Measurements from ENCODE around the gene PCK2.
A peak's percentile ranks its signal among the peaks of the same experiment; 100 is the strongest.

PCK2 gene

DNA sequence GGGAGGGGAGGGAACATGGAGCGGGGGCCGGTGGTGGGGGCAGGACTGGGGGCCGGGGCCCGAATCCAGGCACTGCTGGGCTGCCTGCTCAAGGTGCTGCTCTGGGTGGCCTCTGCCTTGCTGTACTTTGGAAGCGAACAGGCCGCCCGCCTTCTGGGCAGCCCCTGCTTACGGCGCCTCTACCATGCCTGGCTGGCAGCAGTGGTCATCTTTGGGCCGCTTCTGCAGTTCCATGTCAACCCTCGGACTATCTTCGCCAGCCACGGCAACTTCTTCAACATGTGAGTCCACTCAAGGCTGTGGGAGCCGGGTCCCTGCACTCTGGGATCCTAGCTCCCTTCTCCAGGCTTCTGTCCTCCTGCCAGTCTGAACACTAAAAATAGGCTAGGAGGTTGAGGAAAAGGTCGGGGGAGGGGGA lies 37.4 kb downstream of the PCK2 start:
- H3K9me3 ChIP-seq = no peaks in the 10 kb centered on the region
- peaks cover 5% of the 10 kb centered on the region for H3K4me1 ChIP-seq
- DNase-seq (ENCODE audit: low spot score in 2 of 2) = no peak
- H3K4me3 ChIP-seq = no peak overlapping the region
- in situ Hi-C loops (cut with MboI; ENCODE audit: low sequenced_read_pairs) = no loop called here
- H3K27me3 ChIP-seq (ENCODE audit: low read depth) = no peaks in the 10 kb centered on the region
- H3K36me3 ChIP-seq (replicated peaks) = no peaks in the 10 kb centered on the region

DNA sequence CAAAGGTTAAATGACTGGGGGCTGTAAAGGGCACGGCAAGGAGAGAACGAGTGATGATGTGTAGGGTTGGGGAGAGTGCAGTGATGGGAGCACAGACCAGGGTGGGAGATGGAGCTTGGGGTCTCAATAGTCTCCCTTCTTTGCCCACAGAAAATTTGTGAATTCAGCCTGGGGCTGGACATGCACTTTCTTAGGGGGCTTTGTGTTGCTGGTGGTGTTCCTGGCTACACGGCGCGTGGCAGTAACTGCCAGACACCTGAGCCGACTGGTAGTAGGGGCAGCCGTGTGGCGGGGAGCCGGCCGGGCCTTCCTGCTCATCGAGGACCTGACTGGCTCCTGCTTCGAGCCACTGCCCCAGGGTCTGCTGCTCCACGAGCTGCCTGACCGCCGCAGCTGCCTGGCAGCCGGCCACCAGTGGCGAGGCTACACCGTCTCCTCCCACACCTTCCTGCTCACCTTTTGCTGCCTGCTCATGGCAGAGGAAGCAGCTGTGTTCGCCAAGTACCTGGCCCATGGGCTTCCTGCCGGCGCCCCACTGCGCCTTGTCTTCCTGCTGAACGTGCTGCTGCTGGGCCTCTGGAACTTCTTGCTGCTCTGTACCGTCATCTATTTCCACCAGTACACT lies 38.1 kb downstream of the PCK2 start:
- DNase-seq (ENCODE audit: low spot score in 2 of 2) = no peak

DNA sequence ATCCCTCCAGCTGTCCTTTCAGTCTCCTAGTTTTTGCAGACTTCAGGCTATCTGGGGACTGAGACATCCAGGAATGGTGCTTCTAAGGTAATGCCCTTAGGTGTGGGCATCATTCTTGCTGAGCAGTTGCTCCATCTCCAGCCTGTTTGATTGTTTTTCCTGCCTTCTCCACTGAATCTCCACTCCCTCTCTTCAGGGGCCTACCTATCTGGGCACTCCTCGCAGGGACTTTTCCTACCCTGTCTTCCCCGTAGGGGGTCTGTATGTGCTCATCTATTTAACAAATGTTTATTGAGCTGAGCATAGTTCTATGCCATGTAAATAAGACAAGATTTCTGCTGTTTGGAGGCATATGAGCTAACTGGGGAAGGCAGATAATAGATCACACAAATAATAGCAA lies 38.9 kb downstream of the PCK2 start:
- H3K9me3 ChIP-seq = no peaks in the 10 kb centered on the region
- H3K4me3 ChIP-seq = no peak overlapping the region
- in situ Hi-C loops (cut with MboI; ENCODE audit: low sequenced_read_pairs) = no loop called here
- peaks cover 13% of the 10 kb centered on the region for H3K4me1 ChIP-seq
- no peak for DNase-seq (ENCODE audit: low spot score in 2 of 2)
- peaks cover 9% of the 10 kb centered on the region for H3K36me3 ChIP-seq (replicated peaks)
- H3K27me3 ChIP-seq (ENCODE audit: low read depth) = no peaks in the 10 kb centered on the region

More for the DNA sequence above, 38.1 kb downstream of the PCK2 start:
- Histone ChIP-seq H3K36me3 (replicated peaks) (peaks cover 3% of the 10 kb centered on the region; the same call in 1 of the 2 replicates), H3K4me3 (no peak overlapping the region), H3K9me3 (no peaks in the 10 kb centered on the region), H3K27me3 (ENCODE audit: low read depth) (no peaks in the 10 kb centered on the region), H3K4me1 (peaks cover 11% of the 10 kb centered on the region)
- in situ Hi-C loops (cut with MboI; ENCODE audit: low sequenced_read_pairs) = no loop called here

DNA sequence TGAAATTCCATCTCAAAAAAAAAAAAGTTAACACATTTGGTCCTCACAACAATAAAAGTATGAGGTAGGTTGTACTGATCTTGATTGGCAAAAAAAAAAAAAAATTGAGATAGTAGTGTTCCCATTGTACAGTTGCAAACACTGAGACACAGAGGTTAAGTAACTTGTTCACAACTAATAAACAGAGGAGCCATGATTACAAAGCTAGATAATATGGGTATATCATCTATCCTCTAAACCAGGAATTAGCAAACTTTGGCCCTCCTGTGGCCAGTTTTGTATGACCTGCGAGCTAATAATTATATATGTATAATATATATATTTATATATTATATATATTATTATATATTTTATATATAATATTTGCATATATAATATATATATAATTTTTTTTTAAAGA lies 39.6 kb downstream of the PCK2 start:
- Histone ChIP-seq H3K4me3 (no peak overlapping the region), H3K4me1 (peaks cover 13% of the 10 kb centered on the region), H3K9me3 (no peaks in the 10 kb centered on the region), H3K27me3 (ENCODE audit: low read depth) (no peaks in the 10 kb centered on the region), H3K36me3 (replicated peaks) (peaks cover 17% of the 10 kb centered on the region)
- in situ Hi-C loops (cut with MboI; ENCODE audit: low sequenced_read_pairs) = no loop called here
- DNase-seq (ENCODE audit: low spot score in 2 of 2) = no peak

DNA sequence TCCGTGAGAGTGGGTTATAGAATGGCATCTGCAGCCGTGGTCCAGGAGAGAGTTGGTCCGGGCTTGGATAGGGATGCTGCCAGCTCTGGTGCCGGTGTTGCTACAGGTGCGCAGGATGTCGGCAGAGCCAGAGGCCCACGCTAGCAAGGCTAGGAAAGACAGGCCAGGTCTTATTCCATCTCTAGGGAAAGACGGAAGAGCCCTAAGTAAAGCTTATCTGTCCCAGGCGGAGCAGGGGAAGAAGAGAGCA lies 41.4 kb downstream of the PCK2 start:
- Histone ChIP-seq H3K27me3 (ENCODE audit: low read depth) (no peaks in the 10 kb centered on the region), H3K36me3 (replicated peaks) (peaks cover 30% of the 10 kb centered on the region), H3K4me1 (peaks cover 21% of the 10 kb centered on the region), H3K4me3 (peak overlapping the region; percentile 82), H3K9me3 (no peaks in the 10 kb centered on the region)
- DNase-seq (ENCODE audit: low spot score in 2 of 2) = no peak
- in situ Hi-C loops (cut with MboI; ENCODE audit: low sequenced_read_pairs) = no loop called here

DNA sequence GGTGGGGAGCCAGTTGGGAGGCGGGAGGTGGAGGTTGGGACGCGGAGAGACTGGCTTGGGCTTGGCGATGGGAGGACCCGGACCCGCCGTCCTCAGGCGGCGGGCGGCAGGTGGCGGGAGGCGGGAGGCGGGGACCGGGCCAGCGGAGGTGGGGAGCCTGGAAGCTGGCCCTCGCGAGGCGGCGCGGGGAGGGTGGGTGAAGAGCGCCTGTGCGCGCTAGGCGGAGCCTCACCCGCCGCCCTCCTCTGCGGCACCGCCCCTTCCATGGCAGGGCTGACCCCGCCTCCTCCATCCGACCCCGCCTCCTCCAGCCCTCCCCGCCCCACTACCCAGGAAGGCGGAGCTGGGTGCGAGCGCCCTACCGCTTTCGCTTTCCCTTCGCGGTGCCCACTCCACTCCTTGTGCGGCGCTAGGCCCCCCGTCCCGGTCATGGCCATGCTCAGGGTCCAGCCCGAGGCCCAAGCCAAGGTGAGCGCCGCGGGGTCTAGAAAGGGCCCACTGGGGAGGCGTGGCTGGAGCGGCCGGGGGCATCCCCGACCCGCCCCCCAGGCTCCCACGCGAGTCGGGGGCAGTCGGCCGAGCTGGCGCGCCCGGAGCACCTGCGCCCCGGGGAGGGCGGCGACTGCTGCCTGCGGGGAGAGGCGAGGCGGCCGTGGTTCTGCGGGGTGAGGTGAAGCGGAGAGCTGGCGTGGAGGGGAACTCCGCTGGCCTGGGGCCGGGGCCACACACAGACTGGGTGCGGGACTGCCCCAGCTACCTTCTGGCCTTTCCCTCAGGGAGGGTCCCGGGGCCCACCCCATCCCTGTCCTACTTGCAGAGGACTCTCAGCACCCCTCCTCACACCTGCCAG lies 41.9 kb downstream of the PCK2 start, which contains the start of gene PSME1:
PSME1 (plus strand) TSS at position 361 of the 850 bp plus-strand sequence; CDS start at position 430, 69 bp downstream.
- Histone ChIP-seq H3K9me3 (no peaks in the 10 kb centered on the region), H3K4me1 (peaks cover 21% of the 10 kb centered on the region), H3K27me3 (ENCODE audit: low read depth) (no peaks in the 10 kb centered on the region), H3K36me3 (replicated peaks) (peaks cover 30% of the 10 kb centered on the region), H3K4me3 (peak within 1 kb of the TSS; percentile 82)
- peak; percentile 81 to 95 for DNase-seq (ENCODE audit: low spot score in 2 of 2)
- in situ Hi-C loops (cut with MboI; ENCODE audit: low sequenced_read_pairs) = no loop called here

DNA sequence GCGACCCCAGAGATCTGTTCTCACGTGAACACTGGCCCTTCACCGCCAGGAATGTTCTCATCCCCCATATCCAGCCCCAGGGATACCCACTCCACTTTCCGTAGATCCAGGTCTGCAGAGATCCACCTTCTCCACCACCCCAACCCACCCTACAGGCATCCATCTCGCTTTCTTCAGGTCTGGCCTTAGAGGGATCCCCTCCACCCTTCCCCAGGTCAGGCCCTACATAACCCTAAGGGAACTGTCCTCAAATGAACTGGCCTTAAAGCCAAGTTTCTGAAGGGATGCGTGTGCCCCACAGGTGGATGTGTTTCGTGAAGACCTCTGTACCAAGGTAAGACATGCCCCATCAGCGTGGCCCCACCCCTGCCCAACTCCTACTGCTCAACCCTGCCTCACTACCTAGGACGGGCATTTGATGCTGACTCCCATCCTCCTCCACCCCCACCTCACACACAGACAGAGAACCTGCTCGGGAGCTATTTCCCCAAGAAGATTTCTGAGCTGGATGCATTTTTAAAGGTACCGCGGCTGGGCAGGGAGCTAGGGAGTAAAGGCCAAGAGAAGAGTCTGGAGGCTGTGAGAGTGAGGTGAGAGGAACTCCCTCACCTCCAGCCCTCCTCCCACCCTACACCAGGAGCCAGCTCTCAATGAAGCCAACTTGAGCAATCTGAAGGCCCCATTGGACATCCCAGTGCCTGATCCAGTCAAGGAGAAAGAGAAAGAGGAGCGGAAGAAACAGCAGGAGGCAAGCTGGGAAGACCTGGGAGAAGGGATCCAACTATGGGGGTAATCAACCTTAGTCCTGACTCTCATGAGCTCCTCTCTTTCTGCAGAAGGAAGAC lies 42.8 kb downstream of the PCK2 start:
- Histone ChIP-seq H3K4me1 (peaks cover 21% of the 10 kb centered on the region), H3K9me3 (no peaks in the 10 kb centered on the region), H3K36me3 (replicated peaks) (peaks cover 30% of the 10 kb centered on the region), H3K27me3 (ENCODE audit: low read depth) (no peaks in the 10 kb centered on the region), H3K4me3 (peak overlapping the region; percentile 82)
- in situ Hi-C loops (cut with MboI; ENCODE audit: low sequenced_read_pairs) = no loop called here
- DNase-seq (ENCODE audit: low spot score in 2 of 2) = no peak

DNA sequence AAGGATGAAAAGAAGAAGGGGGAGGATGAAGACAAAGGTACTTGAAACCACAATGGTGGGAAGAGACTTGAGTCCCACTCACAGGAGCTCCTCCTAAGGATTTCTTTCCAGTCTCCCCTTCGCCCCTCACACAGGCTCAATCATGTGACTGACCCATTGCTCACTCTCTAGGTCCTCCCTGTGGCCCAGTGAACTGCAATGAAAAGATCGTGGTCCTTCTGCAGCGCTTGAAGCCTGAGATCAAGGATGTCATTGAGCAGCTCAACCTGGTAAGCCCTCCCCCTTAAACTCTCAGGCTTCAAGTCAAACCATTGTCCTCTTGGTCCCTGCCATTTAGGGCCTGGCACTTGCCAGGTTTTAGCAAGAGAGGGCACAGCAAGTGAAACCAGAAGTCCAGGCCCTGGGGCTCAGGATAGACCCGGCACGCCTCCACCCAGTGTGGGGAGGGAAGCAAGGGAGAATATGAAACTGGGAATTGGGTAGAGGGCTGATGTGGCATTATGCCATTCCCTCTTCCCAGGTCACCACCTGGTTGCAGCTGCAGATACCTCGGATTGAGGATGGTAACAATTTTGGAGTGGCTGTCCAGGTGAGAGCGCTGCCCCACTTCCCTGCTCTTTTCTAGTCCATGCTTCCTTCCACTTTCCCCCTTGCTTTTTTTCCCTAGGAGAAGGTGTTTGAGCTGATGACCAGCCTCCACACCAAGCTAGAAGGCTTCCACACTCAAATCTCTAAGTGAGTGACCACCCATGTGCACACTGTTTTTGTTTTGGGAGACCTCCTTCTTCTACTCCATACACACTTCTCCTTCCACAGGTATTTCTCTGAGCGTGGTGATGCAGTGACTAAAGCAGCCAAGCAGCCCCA lies 43.7 kb downstream of the PCK2 start:
- H3K9me3 ChIP-seq = no peaks in the 10 kb centered on the region
- peaks cover 30% of the 10 kb centered on the region for H3K36me3 ChIP-seq (replicated peaks)
- no peak overlapping the region; the same call in 1 of the 2 replicates for H3K4me3 ChIP-seq
- H3K27me3 ChIP-seq (ENCODE audit: low read depth) = no peaks in the 10 kb centered on the region
- in situ Hi-C loops (cut with MboI; ENCODE audit: low sequenced_read_pairs) = no loop called here
- peaks cover 21% of the 10 kb centered on the region for H3K4me1 ChIP-seq
- no peak for DNase-seq (ENCODE audit: low spot score in 2 of 2)

DNA sequence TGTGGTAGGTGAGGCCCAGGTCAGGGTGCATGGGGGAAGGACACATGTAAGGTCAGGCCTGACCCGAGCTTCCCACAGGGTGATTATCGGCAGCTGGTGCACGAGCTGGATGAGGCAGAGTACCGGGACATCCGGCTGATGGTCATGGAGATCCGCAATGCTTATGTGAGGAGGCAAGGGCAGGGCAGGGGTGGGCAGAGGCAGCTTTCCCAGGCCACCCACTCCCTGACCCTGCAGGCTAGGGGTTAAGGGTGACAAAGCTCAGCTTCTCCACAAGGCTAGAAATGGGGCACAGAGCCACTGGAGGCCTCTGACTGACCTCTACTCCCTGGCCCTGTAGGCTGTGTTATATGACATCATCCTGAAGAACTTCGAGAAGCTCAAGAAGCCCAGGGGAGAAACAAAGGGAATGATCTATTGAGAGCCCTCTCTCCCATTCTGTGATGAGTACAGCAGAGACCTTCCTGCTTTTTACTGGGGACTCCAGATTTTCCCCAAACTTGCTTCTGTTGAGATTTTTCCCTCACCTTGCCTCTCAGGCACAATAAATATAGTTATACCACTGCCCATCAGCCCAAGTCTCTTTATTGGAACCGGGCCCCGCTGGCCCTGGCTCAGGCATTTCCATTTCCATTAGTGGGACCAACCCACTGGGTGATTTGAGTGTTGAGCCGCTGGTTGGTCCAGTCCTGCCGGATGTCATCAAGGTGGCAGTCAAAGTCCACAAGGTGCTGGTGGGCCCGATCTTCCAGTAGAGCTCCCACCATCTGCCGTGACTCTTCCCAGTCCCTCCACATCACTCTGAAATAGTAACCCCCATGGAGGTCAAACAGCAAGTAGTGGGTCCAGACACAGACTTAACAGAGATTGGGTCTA lies 44.5 kb downstream of the PCK2 start:
- Histone ChIP-seq H3K4me3 (no peak overlapping the region), H3K4me1 (peaks cover 21% of the 10 kb centered on the region), H3K36me3 (replicated peaks) (peaks cover 30% of the 10 kb centered on the region), H3K9me3 (no peaks in the 10 kb centered on the region), H3K27me3 (ENCODE audit: low read depth) (no peaks in the 10 kb centered on the region)
- no peak for DNase-seq (ENCODE audit: low spot score in 2 of 2)
- in situ Hi-C loops (cut with MboI; ENCODE audit: low sequenced_read_pairs) = no loop called here

DNA sequence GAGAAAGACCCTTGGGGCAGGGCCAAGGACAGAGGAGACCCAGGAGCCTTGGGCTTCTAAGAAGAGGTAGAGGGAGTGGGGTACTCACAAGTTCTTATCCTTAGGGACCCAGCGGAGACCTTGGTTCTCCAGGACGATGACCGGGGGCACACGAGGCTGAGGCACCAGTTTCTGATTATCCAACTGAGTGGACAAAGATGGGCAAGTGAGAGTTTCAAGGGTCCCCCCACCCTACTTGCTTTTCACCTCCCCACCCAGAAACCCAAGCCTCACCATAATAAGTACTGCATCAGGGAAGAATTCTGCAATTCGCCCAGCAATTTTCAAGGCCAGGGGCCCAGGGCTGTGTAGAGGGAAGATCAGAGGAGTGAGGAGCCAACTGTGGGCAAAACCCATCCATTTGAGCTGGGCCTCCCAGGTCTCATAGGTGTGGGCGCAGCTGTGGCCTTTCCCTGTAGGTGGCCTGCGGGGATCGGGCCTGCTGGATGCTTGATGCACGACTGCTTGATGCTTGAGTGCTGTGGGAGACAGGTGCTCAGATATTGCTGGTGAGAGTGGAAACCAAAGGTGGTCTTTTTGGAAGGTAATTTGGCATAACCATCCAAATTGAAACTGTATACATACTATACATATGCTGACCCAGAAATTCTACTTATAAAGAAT lies 45.3 kb downstream of the PCK2 start:
- in situ Hi-C loops (cut with MboI; ENCODE audit: low sequenced_read_pairs) = no loop called here
- Histone ChIP-seq H3K36me3 (replicated peaks) (peaks cover 37% of the 10 kb centered on the region), H3K4me3 (peak overlapping the region; percentile 77), H3K9me3 (no peaks in the 10 kb centered on the region), H3K27me3 (ENCODE audit: low read depth) (no peaks in the 10 kb centered on the region), H3K4me1 (peaks cover 21% of the 10 kb centered on the region)
- peak in 1 of 2 experiments; percentile 52 for DNase-seq (ENCODE audit: low spot score in 2 of 2)

DNA sequence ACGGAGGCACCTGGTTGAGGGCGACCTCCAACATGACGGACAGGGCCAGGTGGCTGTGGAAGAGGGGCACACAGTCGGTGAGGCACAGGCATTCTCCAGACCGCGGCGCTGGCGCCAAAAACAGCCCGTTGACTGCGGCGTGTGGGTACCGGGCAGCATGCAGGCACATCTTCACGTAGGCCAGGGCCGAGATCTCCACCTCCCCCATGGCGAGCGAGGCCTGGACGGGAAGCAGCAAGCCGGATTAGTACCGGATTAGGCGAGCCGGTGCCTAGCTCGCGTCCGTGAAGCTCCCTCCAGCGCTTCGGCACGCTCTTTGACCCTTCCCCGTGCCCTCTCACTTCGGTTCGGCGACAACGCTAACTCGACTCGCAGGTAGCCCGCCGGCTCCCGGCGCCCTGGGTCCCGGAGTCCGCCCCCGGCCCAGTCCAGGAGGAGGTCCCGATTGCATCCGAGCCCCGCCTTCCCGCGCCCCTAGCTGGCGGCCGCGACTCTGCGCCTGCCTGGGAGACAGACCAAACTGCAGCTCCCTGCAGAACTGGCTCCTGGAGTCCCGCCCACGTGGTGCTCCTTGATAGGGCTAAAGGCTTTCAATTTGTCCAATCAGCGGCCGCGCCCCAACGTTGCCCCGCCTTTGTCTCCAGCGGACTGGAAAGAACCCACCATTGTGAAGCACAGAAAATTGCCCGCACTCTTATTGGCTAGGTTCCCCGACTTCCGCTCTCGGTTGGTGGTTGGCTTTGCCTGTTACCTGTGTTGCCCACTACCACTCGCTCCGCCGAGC lies 47.2 kb downstream of the PCK2 start, which contains the start of gene EMC9:
EMC9 (minus strand) TSS at position 495 of the 784 bp plus-strand sequence; CDS start at position 208, 287 bp downstream.
- peaks cover 42% of the 10 kb centered on the region for H3K36me3 ChIP-seq (replicated peaks)
- peak within 1 kb of the TSS; percentile 77 for H3K4me3 ChIP-seq
- no peaks in the 10 kb centered on the region for H3K27me3 ChIP-seq (ENCODE audit: low read depth)
- DNase-seq (ENCODE audit: low spot score in 2 of 2) = peak; percentile 100
- no peaks in the 10 kb centered on the region for H3K9me3 ChIP-seq
- in situ Hi-C loops (cut with MboI; ENCODE audit: low sequenced_read_pairs) = no loop called here
- peaks cover 22% of the 10 kb centered on the region for H3K4me1 ChIP-seq
